Measurements from ENCODE around the gene FMNL3. TPM values are rescaled to one million over a fixed set of nuclear protein-coding genes. Genes with fewer than 3 reads are reported as not detected.

Gene FMNL3
- total and polyA plus RNA-seq, 2 of the 13 experiments (the other 11 are each of a cell fraction or from before 2014, with no cell fraction given), result 0.44 to 1.1 TPM

GRCh38 chr12:49740930-49741881, 34.0 kb upstream of the FMNL3 start, which contains the start of gene TMBIM6 (continued):
- TF ChIP-seq FOXP1 (IDR thresholded peaks at IDR 0.05), result no peak
- TF ChIP-seq FOXP1 (CRISPR knock-in tag; IDR thresholded peaks at IDR 0.05), result 0 out of 2 replicates have a peak, but pooled peaks have one; percentile 26
- peak; percentile 90 for TF ChIP-seq ZNF431 (CRISPR knock-in tag; IDR thresholded peaks at IDR 0.05; ENCODE audit: borderline replicate concordance, low read depth)
- peak; percentile 53; the same call in 1 of the 2 replicates for TF ChIP-seq ZNF770 (CRISPR knock-in tag; IDR thresholded peaks at IDR 0.05)
- TF ChIP-seq, protein P1, sequence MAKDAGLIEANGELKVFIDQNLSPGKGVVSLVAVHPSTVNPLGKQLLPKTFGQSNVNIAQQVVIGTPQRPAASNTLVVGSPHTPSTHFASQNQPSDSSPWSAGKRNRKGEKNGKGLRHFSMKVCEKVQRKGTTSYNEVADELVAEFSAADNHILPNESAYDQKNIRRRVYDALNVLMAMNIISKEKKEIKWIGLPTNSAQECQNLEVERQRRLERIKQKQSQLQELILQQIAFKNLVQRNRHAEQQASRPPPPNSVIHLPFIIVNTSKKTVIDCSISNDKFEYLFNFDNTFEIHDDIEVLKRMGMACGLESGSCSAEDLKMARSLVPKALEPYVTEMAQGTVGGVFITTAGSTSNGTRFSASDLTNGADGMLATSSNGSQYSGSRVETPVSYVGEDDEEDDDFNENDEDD (CRISPR knock-in tag; IDR thresholded peaks at IDR 0.05; ENCODE audit: borderline replicate concordance), result peak; percentile 14; the same call in 1 of the 2 replicates
- TF ChIP-seq U2AF1 (optimal IDR thresholded peaks at IDR 0.05; ENCODE audit: low read depth, low read length), result peak; percentile 57
- TF ChIP-seq, protein P2, sequence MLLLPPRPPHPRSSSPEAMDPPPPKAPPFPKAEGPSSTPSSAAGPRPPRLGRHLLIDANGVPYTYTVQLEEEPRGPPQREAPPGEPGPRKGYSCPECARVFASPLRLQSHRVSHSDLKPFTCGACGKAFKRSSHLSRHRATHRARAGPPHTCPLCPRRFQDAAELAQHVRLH (CRISPR knock-in tag; IDR thresholded peaks at IDR 0.05; ENCODE audit: borderline replicate concordance, low read depth), result peak; percentile 61
- TF ChIP-seq USF2 (IDR thresholded peaks at IDR 0.05; ENCODE audit: low read depth, low read length), result peak; percentile 10; the same call in 1 of the 2 replicates
- no peak for TF ChIP-seq USF2 (CRISPR knock-in tag; IDR thresholded peaks at IDR 0.05; ENCODE audit: borderline replicate concordance)
- peak; percentile 50; the same call in 1 of the 2 replicates for TF ChIP-seq NCOA2 (CRISPR knock-in tag; IDR thresholded peaks at IDR 0.05)
- peak; percentile 61; the same call in 1 of the 2 replicates for TF ChIP-seq ZZZ3 (CRISPR knock-in tag; IDR thresholded peaks at IDR 0.05; ENCODE audit: borderline replicate concordance)
- TF ChIP-seq MXD4 (CRISPR knock-in tag; IDR thresholded peaks at IDR 0.05), result no peak; the same call in 1 of the 2 replicates
- TF ChIP-seq IRF2 (CRISPR knock-in tag; IDR thresholded peaks at IDR 0.05), result peak; percentile 72; the same call in 1 of the 2 replicates
- peak; percentile 78; the same call in 1 of the 2 replicates for TF ChIP-seq ZNF446 (CRISPR knock-in tag; IDR thresholded peaks at IDR 0.05)
- peak; percentile 88 for TF ChIP-seq ZBTB7A (CRISPR knock-in tag; IDR thresholded peaks at IDR 0.05)
- no peak for TF ChIP-seq TCF7 (IDR thresholded peaks at IDR 0.05; ENCODE audit: low read depth)
- TF ChIP-seq, protein P3, sequence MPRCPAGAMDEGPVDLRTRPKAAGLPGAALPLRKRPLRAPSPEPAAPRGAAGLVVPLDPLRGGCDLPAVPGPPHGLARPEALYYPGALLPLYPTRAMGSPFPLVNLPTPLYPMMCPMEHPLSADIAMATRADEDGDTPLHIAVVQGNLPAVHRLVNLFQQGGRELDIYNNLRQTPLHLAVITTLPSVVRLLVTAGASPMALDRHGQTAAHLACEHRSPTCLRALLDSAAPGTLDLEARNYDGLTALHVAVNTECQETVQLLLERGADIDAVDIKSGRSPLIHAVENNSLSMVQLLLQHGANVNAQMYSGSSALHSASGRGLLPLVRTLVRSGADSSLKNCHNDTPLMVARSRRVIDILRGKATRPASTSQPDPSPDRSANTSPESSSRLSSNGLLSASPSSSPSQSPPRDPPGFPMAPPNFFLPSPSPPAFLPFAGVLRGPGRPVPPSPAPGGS (CRISPR knock-in tag; IDR thresholded peaks at IDR 0.05), result no peak; the same call in none of the 2 replicates
- peak; percentile 91 for TF ChIP-seq GMEB1 (CRISPR knock-in tag; IDR thresholded peaks at IDR 0.05; ENCODE audit: borderline replicate concordance)
- TF ChIP-seq ZFP1 (CRISPR knock-in tag; IDR thresholded peaks at IDR 0.05), result no peak
- 0 out of 2 replicates have a peak, but pooled peaks have one; percentile 12 for TF ChIP-seq ZBTB7B (CRISPR knock-in tag; IDR thresholded peaks at IDR 0.05)
